NAMALWA (cell line): ENCODE measurements around the gene NAV2.

Experiments
- DNase-seq: peaks from one replicate; pipeline ENCODE4 v3.0.0-alpha.2; 2015; ENCODE audit warnings: low spot score

The NAV2 gene

GRCh38 chr11:19976281-19976941 is 263.8 kb downstream of the NAV2 start:
- DNase-seq = no peak

- no peak for DNase-seq
Observed at GRCh38 chr11:19977941-19978340, 265.3 kb downstream of the NAV2 start.

GRCh38 chr11:19978668-19979518 is 266.3 kb downstream of the NAV2 start:
- DNase-seq = no peak

GRCh38 chr11:19979519-19979845 is 266.8 kb downstream of the NAV2 start:
- no peak for DNase-seq

GRCh38 chr11:19980388-19980787 is 267.8 kb downstream of the NAV2 start:
- DNase-seq = no peak

- no peak for DNase-seq
Observed at GRCh38 chr11:19980957-19981669, 268.5 kb downstream of the NAV2 start.

GRCh38 chr11:19982774-19983495 is 270.3 kb downstream of the NAV2 start:
- DNase-seq = no peak

GRCh38 chr11:19984048-19984742 is 271.6 kb downstream of the NAV2 start:
- DNase-seq = no peak

GRCh38 chr11:19985111-19985510 is 272.5 kb downstream of the NAV2 start:
- DNase-seq = no peak

- DNase-seq = no peak
Observed at GRCh38 chr11:19987331-19987801, 274.7 kb downstream of the NAV2 start.

- no peak for DNase-seq
Observed at GRCh38 chr11:19988598-19988997, 276.0 kb downstream of the NAV2 start.

GRCh38 chr11:19989191-19989590 is 276.6 kb downstream of the NAV2 start:
- no peak for DNase-seq

- no peak for DNase-seq
Observed at GRCh38 chr11:19992162-19992561, 279.5 kb downstream of the NAV2 start.

GRCh38 chr11:19992998-19993397 is 280.4 kb downstream of the NAV2 start:
- no peak for DNase-seq

GRCh38 chr11:19994672-19995071 is 282.0 kb downstream of the NAV2 start:
- no peak for DNase-seq

- no peak for DNase-seq
Observed at GRCh38 chr11:19995145-19995544, 282.5 kb downstream of the NAV2 start.

GRCh38 chr11:19996571-19996970 is 283.9 kb downstream of the NAV2 start:
- no peak for DNase-seq

- DNase-seq = no peak
Observed at GRCh38 chr11:20000022-20000350, 287.3 kb downstream of the NAV2 start.

- no peak for DNase-seq
Observed at GRCh38 chr11:20000351-20001134, 287.9 kb downstream of the NAV2 start.

GRCh38 chr11:20002312-20003216 is 289.9 kb downstream of the NAV2 start:
- DNase-seq = no peak
